IMR-90 (cell line): Measurements from ENCODE around the gene RBM34.

Experiments
- BHLHE40 ChIP-seq: fragments of 150-350 bp; IDR thresholded peaks from 2 replicates; pipeline ENCODE4 v1.6.1; 2016; ENCODE audit warnings: mild to moderate bottlenecking, low read depth, low read length
- CEBPB ChIP-seq: IDR thresholded peaks from 2 replicates; pipeline ENCODE4 v1.6.1; 2012; ENCODE audit warnings: low read depth, low read length, improper control_type of control experiment
- CHD1 ChIP-seq: IDR thresholded peaks from 2 replicates; pipeline ENCODE4 v1.6.1; 2012; ENCODE audit warnings: low read depth, low read length, improper control_type of control experiment
- FOS ChIP-seq: fragments of 150-350 bp; IDR thresholded peaks from 2 replicates; pipeline ENCODE4 v1.6.1; 2016; ENCODE audit warnings: low read depth, low read length
- NFE2L2 ChIP-seq: fragments of 150-350 bp; IDR thresholded peaks from 2 replicates; pipeline ENCODE4 v1.6.1; 2016; ENCODE audit warnings: low read depth, mild to moderate bottlenecking, low read length
- POLR2A ChIP-seq: IDR thresholded peaks from 2 replicates; pipeline ENCODE4 v1.6.1; 2012; ENCODE audit warnings: mild to moderate bottlenecking, low read depth, low read length
- RAD21 ChIP-seq: IDR thresholded peaks from 2 replicates; pipeline ENCODE4 v1.6.1; 2012; ENCODE audit warnings: low read length, improper control_type of control experiment
- RFX5 ChIP-seq: IDR thresholded peaks from 2 replicates; pipeline ENCODE4 v1.8.0; 2012; ENCODE audit warnings: low read depth, mild to moderate bottlenecking, low read length, moderate library complexity
- SMC3 ChIP-seq: fragments of 150-350 bp; IDR thresholded peaks from 2 replicates; pipeline ENCODE4 v1.6.1; 2016; ENCODE audit warnings: low read depth, mild to moderate bottlenecking, antibody characterized with exemption, low read length, moderate library complexity
- TF ChIP-seq, protein P1 (sequence below): conservative IDR thresholded peaks from 2 replicates; pipeline ENCODE4 v1.5.1; 2012; ENCODE audit warnings: mild to moderate bottlenecking, low read depth, low read length, improper control_type of control experiment
- TF ChIP-seq, protein P2 (sequence below): fragments of 150-350 bp; IDR thresholded peaks from 2 replicates; pipeline ENCODE4 v1.6.1; 2017; ENCODE audit warnings: mild to moderate bottlenecking, antibody characterized with exemption, low read length, low read depth

DNA sequence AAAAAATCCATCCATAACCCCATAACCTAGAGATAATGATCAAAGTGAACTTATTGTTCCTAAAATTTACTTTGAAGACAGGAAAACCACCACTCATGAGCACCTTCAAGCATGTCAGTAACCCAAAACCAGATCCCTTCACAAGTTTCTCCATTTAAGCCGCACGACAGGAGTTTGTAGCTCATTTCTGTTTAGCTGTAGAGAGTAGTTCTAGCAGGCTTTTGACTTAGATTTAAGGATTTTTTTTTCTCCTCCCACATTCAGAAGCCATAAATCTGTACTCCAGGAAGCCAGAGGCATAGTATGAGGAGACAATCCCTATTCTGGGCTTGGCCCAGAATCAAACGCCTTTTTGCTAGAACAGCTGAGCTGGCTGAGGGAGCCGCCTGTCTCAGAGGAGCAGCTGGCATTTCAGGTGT, 58.0 kb downstream of the RBM34 start:
- TF ChIP-seq, protein P1, sequence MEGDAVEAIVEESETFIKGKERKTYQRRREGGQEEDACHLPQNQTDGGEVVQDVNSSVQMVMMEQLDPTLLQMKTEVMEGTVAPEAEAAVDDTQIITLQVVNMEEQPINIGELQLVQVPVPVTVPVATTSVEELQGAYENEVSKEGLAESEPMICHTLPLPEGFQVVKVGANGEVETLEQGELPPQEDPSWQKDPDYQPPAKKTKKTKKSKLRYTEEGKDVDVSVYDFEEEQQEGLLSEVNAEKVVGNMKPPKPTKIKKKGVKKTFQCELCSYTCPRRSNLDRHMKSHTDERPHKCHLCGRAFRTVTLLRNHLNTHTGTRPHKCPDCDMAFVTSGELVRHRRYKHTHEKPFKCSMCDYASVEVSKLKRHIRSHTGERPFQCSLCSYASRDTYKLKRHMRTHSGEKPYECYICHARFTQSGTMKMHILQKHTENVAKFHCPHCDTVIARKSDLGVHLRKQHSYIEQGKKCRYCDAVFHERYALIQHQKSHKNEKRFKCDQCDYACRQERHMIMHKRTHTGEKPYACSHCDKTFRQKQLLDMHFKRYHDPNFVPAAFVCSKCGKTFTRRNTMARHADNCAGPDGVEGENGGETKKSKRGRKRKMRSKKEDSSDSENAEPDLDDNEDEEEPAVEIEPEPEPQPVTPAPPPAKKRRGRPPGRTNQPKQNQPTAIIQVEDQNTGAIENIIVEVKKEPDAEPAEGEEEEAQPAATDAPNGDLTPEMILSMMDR, result no peak
- TF ChIP-seq POLR2A (no peak), BHLHE40 (no peak), FOS (no peak), RAD21 (no peak), RFX5 (no peak), SMC3 (no peak), CEBPB (no peak), CHD1 (no peak), NFE2L2 (no peak)
- TF ChIP-seq, protein P2, sequence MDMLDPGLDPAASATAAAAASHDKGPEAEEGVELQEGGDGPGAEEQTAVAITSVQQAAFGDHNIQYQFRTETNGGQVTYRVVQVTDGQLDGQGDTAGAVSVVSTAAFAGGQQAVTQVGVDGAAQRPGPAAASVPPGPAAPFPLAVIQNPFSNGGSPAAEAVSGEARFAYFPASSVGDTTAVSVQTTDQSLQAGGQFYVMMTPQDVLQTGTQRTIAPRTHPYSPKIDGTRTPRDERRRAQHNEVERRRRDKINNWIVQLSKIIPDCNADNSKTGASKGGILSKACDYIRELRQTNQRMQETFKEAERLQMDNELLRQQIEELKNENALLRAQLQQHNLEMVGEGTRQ, result no peak
